ENCODE measurements around the gene ACSM6. TPM values are rescaled to one million over a fixed set of nuclear protein-coding genes. Genes with fewer than 3 reads are reported as not detected.

The ACSM6 gene
- total RNA-seq, 4 donors from 2014 or later, result not detected

DNA sequence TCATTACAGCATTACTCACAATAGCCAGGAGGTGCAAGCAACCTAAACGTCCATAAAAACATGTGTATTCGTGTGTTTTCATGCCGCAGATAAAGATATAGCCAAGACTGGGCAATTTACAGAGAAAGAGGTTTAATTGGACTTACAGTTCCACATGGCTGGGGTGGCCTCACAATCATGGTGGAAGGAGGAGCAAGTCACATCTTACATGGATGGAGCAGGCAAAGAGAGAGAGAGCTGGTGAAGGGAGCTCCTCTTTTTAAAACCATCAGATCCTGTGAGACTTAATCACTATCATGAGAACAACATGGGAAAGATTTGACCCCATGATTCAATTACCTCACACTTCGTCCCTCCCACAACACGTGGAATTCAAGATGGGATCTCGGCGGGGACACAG is 63.8 kb downstream of the ACSM6 start:
- WGBS, result 94% methylated on average over 7 of the region's 7 CpGs
- Histone ChIP-seq H3K4me3 (no peak overlapping the region), H3K9me3 (peaks cover 0 to 6% (median 0%) of the 10 kb centered on the region in 4 donors), H3K27ac (replicated peaks in 1 of 4) (no peak overlapping the region), H3K4me1 (peaks cover 8 to 25% (median 17%) of the 10 kb centered on the region in 4 donors), H3K36me3 (peaks cover 0 to 75% (median 11%) of the 10 kb centered on the region in 4 donors), H3K27me3 (no peaks in the 10 kb centered on the region)
- intact Hi-C loops (cut with DNase I), result no loop called here
- peak; percentile 26 for DNase-seq (ENCODE audit: extremely low spot score)
- no peak for TF ChIP-seq POLR2A (IDR thresholded peaks at IDR 0.05; ENCODE audit: low read depth)
- TF ChIP-seq, protein P1, sequence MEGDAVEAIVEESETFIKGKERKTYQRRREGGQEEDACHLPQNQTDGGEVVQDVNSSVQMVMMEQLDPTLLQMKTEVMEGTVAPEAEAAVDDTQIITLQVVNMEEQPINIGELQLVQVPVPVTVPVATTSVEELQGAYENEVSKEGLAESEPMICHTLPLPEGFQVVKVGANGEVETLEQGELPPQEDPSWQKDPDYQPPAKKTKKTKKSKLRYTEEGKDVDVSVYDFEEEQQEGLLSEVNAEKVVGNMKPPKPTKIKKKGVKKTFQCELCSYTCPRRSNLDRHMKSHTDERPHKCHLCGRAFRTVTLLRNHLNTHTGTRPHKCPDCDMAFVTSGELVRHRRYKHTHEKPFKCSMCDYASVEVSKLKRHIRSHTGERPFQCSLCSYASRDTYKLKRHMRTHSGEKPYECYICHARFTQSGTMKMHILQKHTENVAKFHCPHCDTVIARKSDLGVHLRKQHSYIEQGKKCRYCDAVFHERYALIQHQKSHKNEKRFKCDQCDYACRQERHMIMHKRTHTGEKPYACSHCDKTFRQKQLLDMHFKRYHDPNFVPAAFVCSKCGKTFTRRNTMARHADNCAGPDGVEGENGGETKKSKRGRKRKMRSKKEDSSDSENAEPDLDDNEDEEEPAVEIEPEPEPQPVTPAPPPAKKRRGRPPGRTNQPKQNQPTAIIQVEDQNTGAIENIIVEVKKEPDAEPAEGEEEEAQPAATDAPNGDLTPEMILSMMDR (IDR thresholded peaks at IDR 0.05), result no peak

DNA sequence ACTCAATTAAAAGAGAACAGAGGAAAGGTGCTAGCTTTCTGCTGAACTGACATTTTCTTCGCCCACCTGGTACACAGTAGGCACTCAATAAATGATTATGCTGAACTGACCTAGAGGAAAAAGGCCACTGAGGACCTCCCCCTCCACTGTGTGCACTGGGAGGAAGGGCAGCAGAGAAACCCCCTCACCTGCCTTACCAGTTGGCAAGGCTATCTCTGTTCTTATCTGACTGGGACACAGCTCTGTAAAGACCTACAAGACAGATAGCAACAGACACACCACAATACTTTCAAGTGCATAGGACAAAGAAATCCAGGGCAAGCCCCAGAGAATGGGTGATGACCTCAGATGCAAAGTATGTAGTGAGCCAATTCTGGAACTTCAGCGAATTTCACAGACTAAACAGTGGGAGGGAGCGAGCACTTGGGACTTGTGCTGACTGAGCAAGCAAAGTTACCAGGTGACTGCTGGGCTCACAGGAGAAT is 66.4 kb downstream of the ACSM6 start:
- H3K27ac ChIP-seq (replicated peaks in 1 of 4), result peak overlapping the region; percentile 17 to 56 (median 38)
- no peak overlapping the region for H3K4me3 ChIP-seq
- H3K27me3 ChIP-seq, result no peaks in the 10 kb centered on the region
- DNase-seq (ENCODE audit: extremely low spot score), result peak; percentile 91
- peaks cover 0 to 6% (median 0%) of the 10 kb centered on the region in 4 donors for H3K9me3 ChIP-seq
- peak; percentile 26 to 33 for TF ChIP-seq POLR2AphosphoS5 (IDR thresholded peaks at IDR 0.05)
- no peak for TF ChIP-seq EP300 (IDR thresholded peaks at IDR 0.05)
- intact Hi-C loops (cut with DNase I), result no loop called here
- H3K36me3 ChIP-seq, result peaks cover 0 to 86% (median 18%) of the 10 kb centered on the region in 4 donors
- WGBS, result 42% methylated on average over 3 of the region's 3 CpGs
- H3K4me1 ChIP-seq, result peaks cover 8 to 42% (median 17%) of the 10 kb centered on the region in 4 donors

DNA sequence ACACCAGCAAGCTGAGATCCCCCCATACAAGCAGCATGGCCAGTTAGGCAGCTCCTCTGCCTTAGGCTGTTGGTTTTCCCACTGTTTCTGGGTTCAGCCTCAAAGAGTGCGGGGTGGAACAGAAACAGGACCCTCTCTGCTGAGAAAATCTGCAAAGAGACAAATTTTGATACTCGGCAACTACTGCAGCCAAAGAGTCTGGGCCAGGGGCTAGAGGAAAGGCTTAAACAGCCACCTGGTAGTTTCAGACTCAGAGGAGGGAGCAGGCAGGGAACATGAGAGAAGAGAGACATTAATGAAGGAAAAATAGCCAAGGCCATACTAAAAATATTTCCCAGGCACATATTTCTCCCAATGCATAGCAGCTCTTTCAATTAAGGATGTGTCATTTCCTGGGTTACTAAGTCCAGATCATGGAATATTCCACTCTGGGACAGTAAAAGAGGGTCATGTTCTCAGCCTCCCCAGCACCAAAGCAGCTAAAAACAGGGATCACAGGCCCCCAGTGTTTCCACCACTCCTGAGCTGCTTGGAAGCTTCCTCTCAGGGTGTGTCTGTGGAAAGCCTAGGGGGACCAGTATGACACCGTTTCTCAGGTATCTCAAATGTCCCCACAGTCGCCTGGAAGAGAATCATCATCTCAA is 67.0 kb downstream of the ACSM6 start:
- Histone ChIP-seq H3K27ac (replicated peaks in 1 of 4) (peak overlapping the region; percentile 17 to 56 (median 38)), H3K9me3 (peaks cover 0 to 6% (median 0%) of the 10 kb centered on the region in 4 donors), H3K27me3 (no peaks in the 10 kb centered on the region), H3K4me1 (peaks cover 9 to 46% (median 18%) of the 10 kb centered on the region in 4 donors), H3K4me3 (no peak overlapping the region), H3K36me3 (peaks cover 0 to 89% (median 18%) of the 10 kb centered on the region in 4 donors)
- DNase-seq (ENCODE audit: extremely low spot score), result no peak
- intact Hi-C loops (cut with DNase I), result no loop called here
- WGBS, result 79% methylated on average over 3 of the region's 4 CpGs
- TF ChIP-seq, protein P1 (IDR thresholded peaks at IDR 0.05), result no peak
- TF ChIP-seq EP300 (IDR thresholded peaks at IDR 0.05), result no peak
- no peak for TF ChIP-seq POLR2A (IDR thresholded peaks at IDR 0.05; ENCODE audit: low read depth)
- TF ChIP-seq POLR2AphosphoS5 (IDR thresholded peaks at IDR 0.05), result no peak

DNA sequence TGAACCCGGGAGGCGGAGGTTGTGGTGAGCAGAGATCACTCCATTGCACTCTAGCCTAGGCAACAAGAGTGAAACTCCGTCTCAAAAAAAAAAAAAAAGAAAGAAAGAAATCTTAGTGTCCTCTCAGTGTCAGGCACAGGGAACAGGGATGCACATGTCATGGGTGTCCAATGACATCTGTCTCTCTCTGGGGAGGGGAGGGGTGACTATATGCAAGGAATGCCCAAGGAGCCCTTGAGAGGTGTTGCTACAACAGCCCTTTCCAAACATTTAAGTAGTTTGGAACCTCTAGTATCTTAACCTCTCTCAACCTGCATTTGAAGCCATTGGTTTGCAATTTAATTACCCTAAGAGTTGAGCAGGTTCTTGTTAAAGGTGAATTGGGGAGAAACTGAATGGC is 67.9 kb downstream of the ACSM6 start:
- H3K9me3 ChIP-seq, result no peaks in the 10 kb centered on the region

More for the DNA sequence above, 67.9 kb downstream of the ACSM6 start:
- Histone ChIP-seq H3K4me3 (no peak overlapping the region), H3K4me1 (peaks cover 17 to 55% (median 27%) of the 10 kb centered on the region in 4 donors), H3K27me3 (no peaks in the 10 kb centered on the region), H3K36me3 (peaks cover 0 to 84% (median 18%) of the 10 kb centered on the region in 4 donors), H3K27ac (replicated peaks in 1 of 4) (no peak overlapping the region)
- DNase-seq (ENCODE audit: extremely low spot score), result no peak
- intact Hi-C loops (cut with DNase I), result no loop called here
- no peak for TF ChIP-seq POLR2A (IDR thresholded peaks at IDR 0.05; ENCODE audit: low read depth)
- TF ChIP-seq, protein P1 (IDR thresholded peaks at IDR 0.05), result no peak
- TF ChIP-seq EP300 (IDR thresholded peaks at IDR 0.05), result no peak
- no peak for TF ChIP-seq POLR2AphosphoS5 (IDR thresholded peaks at IDR 0.05)
- WGBS, result 95% methylated on average over 3 of the region's 3 CpGs
